Stimulated activated naive B cell treated with anti-CD40 and anti-IgM and Interleukin-4, amounts not matched to agents 10 μg/mL and 1 μg/mL and 100 μg/mL, for 72 hours (primary cell): ENCODE data around the gene MMP20.

Experiments
- ATAC-seq, 2 donors: fragments of 150-1000 bp; cut with Tn5 transposase; replicated peaks; 2 replicates each; pipeline ENCODE4 v1.10.0; 2021; ENCODE audit warnings: moderate library complexity in 1 of 2
- DNase-seq: peaks from one replicate; pipeline ENCODE4 v3.0.0; 2021
- H3K27ac Mint-ChIP-seq: one replicate; pipeline ENCODE4 v1.8.0; 2022; ENCODE audit warnings: mild to moderate bottlenecking, mixed read lengths
- H3K27me3 Mint-ChIP-seq, 2 donors: one replicate each; pipeline ENCODE4 v1.8.0; 2022; ENCODE audit warnings: mixed read lengths in 2 of 2
- H3K36me3 Mint-ChIP-seq, 2 donors: one replicate each; pipeline ENCODE4 v1.8.0; 2022; ENCODE audit warnings: mixed read lengths in 2 of 2, mild to moderate bottlenecking in 1 of 2
- H3K4me1 Mint-ChIP-seq, 2 donors: one replicate each; pipeline ENCODE4 v1.8.0; 2022; ENCODE audit warnings: mixed read lengths in 2 of 2, mild to moderate bottlenecking in 1 of 2
- H3K4me3 Mint-ChIP-seq, 2 donors: one replicate each; pipeline ENCODE4 v1.8.0; 2022; ENCODE audit warnings: mild to moderate bottlenecking in 2 of 2, mixed read lengths in 2 of 2, moderate library complexity in 1 of 2
- H3K9me3 Mint-ChIP-seq, 2 donors: one replicate each; pipeline ENCODE4 v1.8.0; 2022; ENCODE audit warnings: mixed read lengths in 2 of 2, mild to moderate bottlenecking in 1 of 2

The MMP20 gene

GRCh38 chr11:102576350-102576749 lies 48.8 kb downstream of the MMP20 start:
- Mint-ChIP-seq H3K27me3 (no peaks in the 10 kb centered on the region), H3K4me1 (peaks cover 23 to 63% of the 10 kb centered on the region in 2 donors), H3K36me3 (peaks cover 1 to 7% of the 10 kb centered on the region in 2 donors), H3K9me3 (peaks cover 8 to 10% of the 10 kb centered on the region in 2 donors), H3K27ac (peak overlapping the region; percentile 28), H3K4me3 (no peak overlapping the region)
- DNase-seq (no peak), ATAC-seq (no peak)

- Mint-ChIP-seq H3K27me3 (no peaks in the 10 kb centered on the region), H3K9me3 (peaks cover 8 to 10% of the 10 kb centered on the region in 2 donors), H3K27ac (no peak overlapping the region), H3K36me3 (peaks cover 1 to 4% of the 10 kb centered on the region in 2 donors), H3K4me1 (peaks cover 14 to 49% of the 10 kb centered on the region in 2 donors), H3K4me3 (no peak overlapping the region)
- DNase-seq (no peak), ATAC-seq (no peak)
Observed at GRCh38 chr11:102575012-102575411, 50.1 kb downstream of the MMP20 start.

GRCh38 chr11:102573851-102574250 lies 51.3 kb downstream of the MMP20 start:
- H3K4me3 Mint-ChIP-seq: no peak overlapping the region
- H3K27ac Mint-ChIP-seq: no peak overlapping the region
- H3K9me3 Mint-ChIP-seq: peaks cover 12 to 16% of the 10 kb centered on the region in 2 donors
- ATAC-seq: no peak
- no peaks in the 10 kb centered on the region for H3K27me3 Mint-ChIP-seq
- peaks cover 19 to 45% of the 10 kb centered on the region in 2 donors for H3K4me1 Mint-ChIP-seq
- no peak for DNase-seq
- peaks cover 9 to 12% of the 10 kb centered on the region in 2 donors for H3K36me3 Mint-ChIP-seq

- no peak overlapping the region for H3K27ac Mint-ChIP-seq
- peaks cover 13 to 16% of the 10 kb centered on the region in 2 donors for H3K9me3 Mint-ChIP-seq
- H3K27me3 Mint-ChIP-seq: no peaks in the 10 kb centered on the region
- DNase-seq: no peak
- no peak overlapping the region for H3K4me3 Mint-ChIP-seq
- peaks cover 14 to 23% of the 10 kb centered on the region in 2 donors for H3K36me3 Mint-ChIP-seq
- H3K4me1 Mint-ChIP-seq: peaks cover 18 to 38% of the 10 kb centered on the region in 2 donors
- no peak for ATAC-seq
Observed at GRCh38 chr11:102572554-102573220, 52.4 kb downstream of the MMP20 start.

- Mint-ChIP-seq H3K4me1 (peaks cover 10 to 34% of the 10 kb centered on the region in 2 donors), H3K36me3 (peaks cover 22 to 28% of the 10 kb centered on the region in 2 donors), H3K27me3 (no peaks in the 10 kb centered on the region), H3K4me3 (no peak overlapping the region), H3K9me3 (peaks cover 21 to 22% of the 10 kb centered on the region in 2 donors), H3K27ac (no peak overlapping the region)
- ATAC-seq: no peak
- no peak for DNase-seq
Observed at GRCh38 chr11:102568851-102569250, 56.3 kb downstream of the MMP20 start.

GRCh38 chr11:102566112-102566511 lies 59.0 kb downstream of the MMP20 start:
- H3K27ac Mint-ChIP-seq: no peak overlapping the region
- no peak overlapping the region for H3K4me3 Mint-ChIP-seq
- H3K36me3 Mint-ChIP-seq: peaks cover 22 to 28% of the 10 kb centered on the region in 2 donors
- peaks cover 30 to 44% of the 10 kb centered on the region in 2 donors for H3K4me1 Mint-ChIP-seq
- ATAC-seq (no peak), DNase-seq (no peak)
- no peaks in the 10 kb centered on the region for H3K27me3 Mint-ChIP-seq
- H3K9me3 Mint-ChIP-seq: peaks cover 12 to 15% of the 10 kb centered on the region in 2 donors

- Mint-ChIP-seq H3K9me3 (peaks cover 6 to 12% of the 10 kb centered on the region in 2 donors), H3K4me3 (peak overlapping the region in 1 of 2 donors; percentile 2), H3K27me3 (no peaks in the 10 kb centered on the region), H3K27ac (peak overlapping the region; percentile 39), H3K36me3 (peaks cover 16 to 22% of the 10 kb centered on the region in 2 donors), H3K4me1 (peaks cover 32 to 56% of the 10 kb centered on the region in 2 donors)
- ATAC-seq (peak; percentile 59 to 64), DNase-seq (no peak)
Observed at GRCh38 chr11:102564110-102564509, 61.0 kb downstream of the MMP20 start.

GRCh38 chr11:102561636-102562035 lies 63.5 kb downstream of the MMP20 start:
- H3K4me3 Mint-ChIP-seq: peak overlapping the region; percentile 48 to 50
- peaks cover 5 to 10% of the 10 kb centered on the region in 2 donors for H3K36me3 Mint-ChIP-seq
- peaks cover 32 to 64% of the 10 kb centered on the region in 2 donors for H3K4me1 Mint-ChIP-seq
- no peak for ATAC-seq
- peaks cover 5 to 6% of the 10 kb centered on the region in 2 donors for H3K9me3 Mint-ChIP-seq
- DNase-seq: no peak
- peak overlapping the region; percentile 89 for H3K27ac Mint-ChIP-seq
- H3K27me3 Mint-ChIP-seq: no peaks in the 10 kb centered on the region

GRCh38 chr11:102560555-102561011 lies 64.5 kb downstream of the MMP20 start:
- Mint-ChIP-seq H3K27me3 (no peaks in the 10 kb centered on the region), H3K9me3 (peaks cover 0 to 1% of the 10 kb centered on the region in 2 donors), H3K4me1 (peaks cover 32 to 56% of the 10 kb centered on the region in 2 donors), H3K4me3 (peak overlapping the region; percentile 75 to 77), H3K27ac (peak overlapping the region; percentile 96), H3K36me3 (peaks cover 0 to 10% of the 10 kb centered on the region in 2 donors)
- DNase-seq (no peak), ATAC-seq (peak; percentile 82)

GRCh38 chr11:102559839-102560238 lies 65.3 kb downstream of the MMP20 start:
- peak; percentile 51 to 62 for ATAC-seq
- Mint-ChIP-seq H3K4me3 (peak overlapping the region in 1 of 2 donors; percentile 38), H3K27ac (peak overlapping the region; percentile 85), H3K4me1 (peaks cover 36 to 61% of the 10 kb centered on the region in 2 donors), H3K9me3 (peaks cover 0 to 1% of the 10 kb centered on the region in 2 donors), H3K27me3 (no peaks in the 10 kb centered on the region), H3K36me3 (peaks cover 0 to 10% of the 10 kb centered on the region in 2 donors)
- no peak for DNase-seq

- Mint-ChIP-seq H3K4me3 (no peak overlapping the region), H3K4me1 (peaks cover 41 to 64% of the 10 kb centered on the region in 2 donors), H3K36me3 (peaks cover 0 to 15% of the 10 kb centered on the region in 2 donors), H3K9me3 (peaks cover 0 to 1% of the 10 kb centered on the region in 2 donors), H3K27ac (peak overlapping the region; percentile 56), H3K27me3 (no peaks in the 10 kb centered on the region)
- no peak for DNase-seq
- ATAC-seq: no peak
Observed at GRCh38 chr11:102555091-102555490, 70.0 kb downstream of the MMP20 start.

- peaks cover 0 to 15% of the 10 kb centered on the region in 2 donors for H3K36me3 Mint-ChIP-seq
- peak overlapping the region; percentile 68 for H3K27ac Mint-ChIP-seq
- peaks cover 0 to 1% of the 10 kb centered on the region in 2 donors for H3K9me3 Mint-ChIP-seq
- peak overlapping the region in 1 of 2 donors; percentile 34 for H3K4me3 Mint-ChIP-seq
- no peaks in the 10 kb centered on the region for H3K27me3 Mint-ChIP-seq
- no peak for DNase-seq
- peaks cover 34 to 57% of the 10 kb centered on the region in 2 donors for H3K4me1 Mint-ChIP-seq
- peak; percentile 77 to 82 for ATAC-seq
Observed at GRCh38 chr11:102553835-102554282, 71.3 kb downstream of the MMP20 start.

- no peak for ATAC-seq
Observed at GRCh38 chr11:102552447-102553194, 72.5 kb downstream of the MMP20 start.

GRCh38 chr11:102552020-102552419 lies 73.1 kb downstream of the MMP20 start:
- H3K4me3 Mint-ChIP-seq: peak overlapping the region in 1 of 2 donors; percentile 22
- H3K27ac Mint-ChIP-seq: peak overlapping the region; percentile 93
- H3K9me3 Mint-ChIP-seq: no peaks in the 10 kb centered on the region
- ATAC-seq (no peak), DNase-seq (no peak)
- peaks cover 46 to 67% of the 10 kb centered on the region in 2 donors for H3K4me1 Mint-ChIP-seq
- H3K27me3 Mint-ChIP-seq: no peaks in the 10 kb centered on the region
- peaks cover 0 to 9% of the 10 kb centered on the region in 2 donors for H3K36me3 Mint-ChIP-seq

More at GRCh38 chr11:102552447-102553194, 72.5 kb downstream of the MMP20 start:
- Mint-ChIP-seq H3K27me3 (no peaks in the 10 kb centered on the region), H3K36me3 (peaks cover 0 to 9% of the 10 kb centered on the region in 2 donors), H3K4me3 (peak overlapping the region in 1 of 2 donors; percentile 8), H3K4me1 (peaks cover 44 to 63% of the 10 kb centered on the region in 2 donors), H3K27ac (peak overlapping the region; percentile 93), H3K9me3 (peaks cover 0 to 1% of the 10 kb centered on the region in 2 donors)
- no peak for DNase-seq
